Mammary epithelial cell (primary cell): ENCODE data around the gene CLNK.

Source experiments
- EZH2 ChIP-seq: IDR thresholded peaks from 2 replicates; pipeline ENCODE4 v1.6.1; 2012; ENCODE audit warnings: low read length, inconsistent platforms, borderline replicate concordance
- TF ChIP-seq, protein P1 (sequence below), 2 donors: IDR thresholded peaks in 1 of 2; conservative IDR thresholded peaks in 1 of 2; 2 replicates each; pipeline ENCODE4 v1.5.1; 2011 to 2012; ENCODE audit warnings: inconsistent platforms in 2 of 2, low read length in 2 of 2, mild to moderate bottlenecking in 2 of 2, control low read depth in 1 of 2, low read depth in 1 of 2; ENCODE audit not compliant: insufficient read depth in 1 of 2; ENCODE audit errors: extremely low read depth in 1 of 2

DNA sequence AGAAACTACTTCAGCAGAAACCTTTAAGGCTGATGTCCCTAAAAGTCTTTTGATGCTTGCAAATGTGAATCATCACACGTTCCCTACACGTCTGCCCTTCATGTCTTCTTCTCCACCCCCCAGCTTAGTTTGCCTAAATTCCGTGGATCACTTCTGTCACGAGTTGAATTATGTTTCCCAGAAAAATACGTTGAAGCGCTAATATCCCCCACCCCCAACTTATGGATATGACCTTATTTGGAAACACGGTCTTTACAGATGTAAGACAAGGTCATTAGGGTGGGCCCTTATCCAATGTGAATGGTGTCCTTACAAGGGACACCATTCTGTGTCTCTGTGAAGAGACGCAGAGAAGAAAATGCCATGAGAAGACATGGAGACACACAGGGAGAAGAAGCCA lies 225.3 kb downstream of the CLNK start:
- TF ChIP-seq, protein P1, sequence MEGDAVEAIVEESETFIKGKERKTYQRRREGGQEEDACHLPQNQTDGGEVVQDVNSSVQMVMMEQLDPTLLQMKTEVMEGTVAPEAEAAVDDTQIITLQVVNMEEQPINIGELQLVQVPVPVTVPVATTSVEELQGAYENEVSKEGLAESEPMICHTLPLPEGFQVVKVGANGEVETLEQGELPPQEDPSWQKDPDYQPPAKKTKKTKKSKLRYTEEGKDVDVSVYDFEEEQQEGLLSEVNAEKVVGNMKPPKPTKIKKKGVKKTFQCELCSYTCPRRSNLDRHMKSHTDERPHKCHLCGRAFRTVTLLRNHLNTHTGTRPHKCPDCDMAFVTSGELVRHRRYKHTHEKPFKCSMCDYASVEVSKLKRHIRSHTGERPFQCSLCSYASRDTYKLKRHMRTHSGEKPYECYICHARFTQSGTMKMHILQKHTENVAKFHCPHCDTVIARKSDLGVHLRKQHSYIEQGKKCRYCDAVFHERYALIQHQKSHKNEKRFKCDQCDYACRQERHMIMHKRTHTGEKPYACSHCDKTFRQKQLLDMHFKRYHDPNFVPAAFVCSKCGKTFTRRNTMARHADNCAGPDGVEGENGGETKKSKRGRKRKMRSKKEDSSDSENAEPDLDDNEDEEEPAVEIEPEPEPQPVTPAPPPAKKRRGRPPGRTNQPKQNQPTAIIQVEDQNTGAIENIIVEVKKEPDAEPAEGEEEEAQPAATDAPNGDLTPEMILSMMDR (conservative IDR thresholded peaks at IDR 0.05 in 1 of 2, IDR thresholded peaks at IDR 0.05 in 1 of 2; ENCODE audit: extremely low read depth in 1 of 2, insufficient read depth in 1 of 2, low read depth in 1 of 2, low read length in 2 of 2) = no peak
- no peak for TF ChIP-seq EZH2
